OCI-LY3 (cell line): ENCODE results near the gene FBXW7.

ENCODE experiments used
- EZH2phosphoT487 ChIP-seq: fragments of 200-600 bp; shearing (Covaris generic); IDR thresholded peaks from 2 replicates; pipeline ENCODE4 v1.6.1; 2018; ENCODE audit warnings: antibody characterized with exemption, mixed run types, low read depth
- TF ChIP-seq, protein P1 (sequence below): fragments of 200-600, 300-600 bp; sonication (generic); IDR thresholded peaks from 2 replicates; pipeline ENCODE4 v1.5.1; 2014; ENCODE audit warnings: antibody characterized with exemption, low read length, low read depth

- TF ChIP-seq, protein P1, sequence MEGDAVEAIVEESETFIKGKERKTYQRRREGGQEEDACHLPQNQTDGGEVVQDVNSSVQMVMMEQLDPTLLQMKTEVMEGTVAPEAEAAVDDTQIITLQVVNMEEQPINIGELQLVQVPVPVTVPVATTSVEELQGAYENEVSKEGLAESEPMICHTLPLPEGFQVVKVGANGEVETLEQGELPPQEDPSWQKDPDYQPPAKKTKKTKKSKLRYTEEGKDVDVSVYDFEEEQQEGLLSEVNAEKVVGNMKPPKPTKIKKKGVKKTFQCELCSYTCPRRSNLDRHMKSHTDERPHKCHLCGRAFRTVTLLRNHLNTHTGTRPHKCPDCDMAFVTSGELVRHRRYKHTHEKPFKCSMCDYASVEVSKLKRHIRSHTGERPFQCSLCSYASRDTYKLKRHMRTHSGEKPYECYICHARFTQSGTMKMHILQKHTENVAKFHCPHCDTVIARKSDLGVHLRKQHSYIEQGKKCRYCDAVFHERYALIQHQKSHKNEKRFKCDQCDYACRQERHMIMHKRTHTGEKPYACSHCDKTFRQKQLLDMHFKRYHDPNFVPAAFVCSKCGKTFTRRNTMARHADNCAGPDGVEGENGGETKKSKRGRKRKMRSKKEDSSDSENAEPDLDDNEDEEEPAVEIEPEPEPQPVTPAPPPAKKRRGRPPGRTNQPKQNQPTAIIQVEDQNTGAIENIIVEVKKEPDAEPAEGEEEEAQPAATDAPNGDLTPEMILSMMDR: no peak
- TF ChIP-seq EZH2phosphoT487: no peak
These were observed 42.8 kb upstream of the FBXW7 start for GRCh38 chr4:152578670-152579069.
